ENCODE measurements around the gene KDM6A. TPM values are rescaled to one million over a fixed set of nuclear protein-coding genes. Genes with fewer than 3 reads are reported as not detected.

KDM6A gene
- total and polyA plus RNA-seq, 11 donors: 4.4 to 27.8 (median 13.9) TPM

DNA sequence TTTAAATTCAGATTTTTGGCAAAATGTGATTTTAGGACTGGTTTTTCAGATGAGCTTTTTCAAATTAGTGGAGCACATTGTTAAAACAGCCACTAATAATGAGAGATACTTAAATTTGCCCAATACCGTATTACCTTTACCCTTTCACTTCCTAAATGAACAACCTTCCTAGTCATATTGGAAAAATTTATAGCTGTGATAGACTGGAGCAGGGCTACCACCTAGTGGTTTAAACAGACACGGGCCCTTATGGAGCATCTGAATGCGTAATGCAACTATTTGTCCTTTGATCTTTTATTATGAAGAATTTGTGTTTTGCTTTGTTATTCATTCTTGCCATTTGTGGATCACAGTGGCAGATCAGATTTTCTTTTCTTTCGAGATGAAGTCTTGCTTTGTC lies 72.7 kb downstream of the KDM6A start:
- Histone ChIP-seq H3K27me3 (no peaks in the 10 kb centered on the region), H3K4me1 (peaks cover 0 to 32% (median 3%) of the 10 kb centered on the region in 12 donors), H3K27ac (no peak overlapping the region), H3K36me3 (no peaks in the 10 kb centered on the region), H3K4me3 (no peak overlapping the region), H3K9me3 (peaks cover 0 to 15% (median 6%) of the 10 kb centered on the region in 12 donors)
- TF ChIP-seq, protein P1, sequence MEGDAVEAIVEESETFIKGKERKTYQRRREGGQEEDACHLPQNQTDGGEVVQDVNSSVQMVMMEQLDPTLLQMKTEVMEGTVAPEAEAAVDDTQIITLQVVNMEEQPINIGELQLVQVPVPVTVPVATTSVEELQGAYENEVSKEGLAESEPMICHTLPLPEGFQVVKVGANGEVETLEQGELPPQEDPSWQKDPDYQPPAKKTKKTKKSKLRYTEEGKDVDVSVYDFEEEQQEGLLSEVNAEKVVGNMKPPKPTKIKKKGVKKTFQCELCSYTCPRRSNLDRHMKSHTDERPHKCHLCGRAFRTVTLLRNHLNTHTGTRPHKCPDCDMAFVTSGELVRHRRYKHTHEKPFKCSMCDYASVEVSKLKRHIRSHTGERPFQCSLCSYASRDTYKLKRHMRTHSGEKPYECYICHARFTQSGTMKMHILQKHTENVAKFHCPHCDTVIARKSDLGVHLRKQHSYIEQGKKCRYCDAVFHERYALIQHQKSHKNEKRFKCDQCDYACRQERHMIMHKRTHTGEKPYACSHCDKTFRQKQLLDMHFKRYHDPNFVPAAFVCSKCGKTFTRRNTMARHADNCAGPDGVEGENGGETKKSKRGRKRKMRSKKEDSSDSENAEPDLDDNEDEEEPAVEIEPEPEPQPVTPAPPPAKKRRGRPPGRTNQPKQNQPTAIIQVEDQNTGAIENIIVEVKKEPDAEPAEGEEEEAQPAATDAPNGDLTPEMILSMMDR (IDR thresholded peaks at IDR 0.05): peak in 5 of 12 donors; percentile 14 to 49 (median 17)
- TF ChIP-seq POLR2A (IDR thresholded peaks at IDR 0.05): no peak
- intact Hi-C loops (cut with DNase I): loop anchor here in 1 of 10 donors (10.0 kb wide), 1 partner anchor 991 kb away; no protein-coding TSS in a partner anchor
- DNase-seq: no peak
- no peak for ATAC-seq
- 86 to 90% (median 87%) methylated on average over 4 of the region's 4 CpGs for WGBS, 4 donors

DNA sequence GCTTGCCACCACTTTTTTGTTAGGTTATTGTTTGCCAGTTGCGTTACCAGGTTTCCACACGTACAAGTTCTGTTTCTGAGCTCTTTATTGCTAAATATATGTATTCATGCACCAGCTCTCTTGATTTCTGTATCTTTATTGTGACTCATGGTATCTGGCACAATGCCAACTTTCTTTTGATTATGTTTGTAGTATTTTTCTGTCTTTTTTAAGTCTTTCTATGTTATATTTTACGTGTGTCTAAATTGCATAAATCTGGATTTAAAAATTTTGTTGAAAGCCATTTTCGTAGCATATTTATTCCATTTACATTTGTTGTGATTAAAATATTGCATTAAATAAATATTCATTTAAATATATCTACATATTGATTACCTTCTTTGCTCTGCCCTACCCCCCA lies 73.8 kb downstream of the KDM6A start:
- Histone ChIP-seq H3K27ac (no peak overlapping the region), H3K4me3 (no peak overlapping the region), H3K4me1 (peaks cover 0 to 39% (median 7%) of the 10 kb centered on the region in 12 donors), H3K36me3 (no peaks in the 10 kb centered on the region), H3K9me3 (peaks cover 0 to 15% (median 6%) of the 10 kb centered on the region in 12 donors), H3K27me3 (no peaks in the 10 kb centered on the region)
- intact Hi-C loops (cut with DNase I): loop anchor here in 1 of 10 donors (10.0 kb wide), 1 partner anchor 992 kb away; no protein-coding TSS in a partner anchor
- TF ChIP-seq POLR2A (IDR thresholded peaks at IDR 0.05): no peak
- TF ChIP-seq, protein P1 (IDR thresholded peaks at IDR 0.05): no peak
- DNase-seq: no peak
- no peak for ATAC-seq
- 82 to 94% (median 90%) methylated on average over 4 of the region's 4 CpGs for WGBS, 4 donors

GRCh38 chrX:44947995-44948394 lies 75.0 kb downstream of the KDM6A start:
- no peaks in the 10 kb centered on the region for H3K36me3 ChIP-seq
- no peak for ATAC-seq
- peaks cover 0 to 15% (median 6%) of the 10 kb centered on the region in 12 donors for H3K9me3 ChIP-seq
- H3K27me3 ChIP-seq: no peaks in the 10 kb centered on the region
- TF ChIP-seq, protein P1 (IDR thresholded peaks at IDR 0.05): no peak
- TF ChIP-seq POLR2A (IDR thresholded peaks at IDR 0.05): no peak
- DNase-seq: no peak
- intact Hi-C loops (cut with DNase I): loop anchor here in 1 of 10 donors (10.0 kb wide), 1 partner anchor 993 kb away; no protein-coding TSS in a partner anchor
- WGBS, 4 donors: 91 to 96% (median 95%) methylated on average over 4 of the region's 4 CpGs
- peaks cover 0 to 41% (median 7%) of the 10 kb centered on the region in 12 donors for H3K4me1 ChIP-seq
- no peak overlapping the region for H3K27ac ChIP-seq
- H3K4me3 ChIP-seq: no peak overlapping the region

DNA sequence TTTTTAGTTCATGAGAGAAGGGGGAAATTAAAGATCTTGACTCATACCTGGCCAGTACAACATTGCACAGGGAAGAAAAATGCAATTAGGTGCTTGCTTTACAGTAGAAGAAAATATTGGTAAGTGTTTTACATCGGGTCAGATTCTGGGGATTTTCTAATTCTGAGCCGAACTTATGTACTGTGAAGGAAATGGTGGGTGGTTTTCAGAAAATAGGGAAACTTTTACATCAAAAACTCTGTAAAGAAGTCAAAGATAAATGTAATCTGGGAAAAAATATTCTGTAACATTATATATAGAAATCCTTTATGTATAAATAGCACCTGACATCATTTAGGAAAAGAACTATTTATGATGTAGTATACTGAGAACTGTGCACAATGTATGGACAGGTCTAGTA lies 75.4 kb downstream of the KDM6A start:
- Histone ChIP-seq H3K27ac (no peak overlapping the region), H3K36me3 (no peaks in the 10 kb centered on the region), H3K4me3 (no peak overlapping the region), H3K9me3 (peaks cover 0 to 15% (median 6%) of the 10 kb centered on the region in 12 donors), H3K4me1 (peaks cover 0 to 41% (median 9%) of the 10 kb centered on the region in 12 donors), H3K27me3 (no peaks in the 10 kb centered on the region)
- ATAC-seq (no peak), DNase-seq (no peak)
- TF ChIP-seq POLR2A (IDR thresholded peaks at IDR 0.05): no peak
- TF ChIP-seq, protein P1 (IDR thresholded peaks at IDR 0.05): no peak
- 87 to 93% (median 90%) methylated on average over 2 of the region's 2 CpGs for WGBS, 4 donors
- intact Hi-C loops (cut with DNase I): loop anchor here in 1 of 10 donors (10.0 kb wide), 1 partner anchor 994 kb away; no protein-coding TSS in a partner anchor
